ENCODE data around the gene HOXD11. TPM values are rescaled to one million over a fixed set of nuclear protein-coding genes. Genes with fewer than 3 reads are reported as not detected.

Gene HOXD11
- total RNA-seq, 2 donors from 2014 or later = 0.25 to 1.6 TPM

- Histone ChIP-seq H3K4me1 (no peaks in the 10 kb centered on the region), H3K9me3 (no peaks in the 10 kb centered on the region), H3K9ac (ENCODE audit: low read depth in 2 of 2, low read length in 2 of 2) (no peak overlapping the region), H3K27ac (no peak overlapping the region), H3K36me3 (no peaks in the 10 kb centered on the region), H3K4me3 (no peak overlapping the region), H3K27me3 (peaks cover 12% of the 10 kb centered on the region)
- DNase-seq = no peak
- no peak for TF ChIP-seq CTCF (IDR thresholded peaks at IDR 0.05)
- intact Hi-C loops (cut with DNase I) = no loop called here
Observed at GRCh38 chr2:176152350-176153181, 45.5 kb downstream of the HOXD11 start.

GRCh38 chr2:176154576-176155252 lies 47.6 kb downstream of the HOXD11 start:
- no peak overlapping the region for H3K9ac ChIP-seq (ENCODE audit: low read depth in 2 of 2, low read length in 2 of 2)
- TF ChIP-seq CTCF (IDR thresholded peaks at IDR 0.05) = no peak
- H3K4me1 ChIP-seq = peaks cover 6% of the 10 kb centered on the region
- H3K27me3 ChIP-seq = peaks cover 13% of the 10 kb centered on the region
- no peaks in the 10 kb centered on the region for H3K9me3 ChIP-seq
- no peak overlapping the region for H3K27ac ChIP-seq
- H3K4me3 ChIP-seq = no peak overlapping the region
- intact Hi-C loops (cut with DNase I) = no loop called here
- no peak for DNase-seq
- no peaks in the 10 kb centered on the region for H3K36me3 ChIP-seq

GRCh38 chr2:176155356-176156044 lies 48.4 kb downstream of the HOXD11 start:
- DNase-seq = no peak
- intact Hi-C loops (cut with DNase I) = no loop called here

GRCh38 chr2:176156301-176156806 lies 49.3 kb downstream of the HOXD11 start:
- H3K9ac ChIP-seq (ENCODE audit: low read depth in 2 of 2, low read length in 2 of 2) = no peak overlapping the region
- peaks cover 20% of the 10 kb centered on the region for H3K27me3 ChIP-seq

More at GRCh38 chr2:176155356-176156044, 48.4 kb downstream of the HOXD11 start:
- Histone ChIP-seq H3K36me3 (no peaks in the 10 kb centered on the region), H3K4me1 (peaks cover 8% of the 10 kb centered on the region), H3K27me3 (peaks cover 20% of the 10 kb centered on the region), H3K9ac (ENCODE audit: low read depth in 2 of 2, low read length in 2 of 2) (no peak overlapping the region), H3K9me3 (no peaks in the 10 kb centered on the region), H3K27ac (no peak overlapping the region), H3K4me3 (no peak overlapping the region)
- no peak for TF ChIP-seq CTCF (IDR thresholded peaks at IDR 0.05)

More at GRCh38 chr2:176156301-176156806, 49.3 kb downstream of the HOXD11 start:
- Histone ChIP-seq H3K27ac (no peak overlapping the region), H3K9me3 (no peaks in the 10 kb centered on the region), H3K36me3 (no peaks in the 10 kb centered on the region), H3K4me1 (peaks cover 8% of the 10 kb centered on the region), H3K4me3 (peak overlapping the region; percentile 23)
- no peak for DNase-seq
- TF ChIP-seq CTCF (IDR thresholded peaks at IDR 0.05) = no peak
- intact Hi-C loops (cut with DNase I) = no loop called here

Measured in colonic mucosa (tissue), 4 donors.